Placental pericyte (primary cell): ENCODE data around the gene PARP6. TPM values are rescaled to one million over a fixed set of nuclear protein-coding genes. Genes with fewer than 3 reads are reported as not detected.

ENCODE experiments used
- total RNA-seq: library from RNA; depleted of rRNA; stranded (reverse); fragments of >200 nt; gene quantifications from 2 replicates; pipeline ENCODE4 v1.2.3, GENCODE V29; 2012

The PARP6 gene
- total RNA-seq, result 31.5 and 32.0 TPM in 2 replicates

GRCh38 chr15:72272213-72272996 is at the start of gene PARP6:
Gene PARP6 (minus strand): TSS chr15:72272554. CDS start chr15:72267477, 5,077 bp downstream.

GRCh38 chr15:72319985-72320671 is 47.8 kb upstream of the PARP6 start, which contains the start of gene CELF6:
Gene CELF6 (minus strand): TSS chr15:72320157. CDS start chr15:72319874, 283 bp downstream.

GRCh38 chr15:72231066-72231832 is 41.1 kb downstream of the PARP6 start, which contains the start of gene PKM:
Gene PKM (minus strand): TSS chr15:72231190. CDS start chr15:72219097, 12,093 bp downstream.

GRCh38 chr15:72197460-72198355 is 74.6 kb downstream of the PARP6 start, which contains the start of gene GRAMD2A:
Gene GRAMD2A (minus strand): TSS chr15:72197787.

Other genes starting within 250 kb of the PARP6 start
- gene MYO9A, start 154.4 kb downstream of the PARP6 start, total RNA-seq, result 35.5 and 41.9 TPM in 2 replicates
- 1.1 TPM in 2 replicates for gene SENP8, start 154.2 kb downstream of the PARP6 start, total RNA-seq
- gene GRAMD2A, start 74.8 kb downstream of the PARP6 start, total RNA-seq, result 0.14 and 0.88 TPM in 2 replicates
- 1,680 and 2,649 TPM in 2 replicates for gene PKM, start 41.4 kb downstream of the PARP6 start, total RNA-seq
- gene CELF6, start 47.6 kb upstream of the PARP6 start, total RNA-seq, result under 0.01 and 0.22 TPM in 2 replicates
- gene HEXA, start 103.5 kb upstream of the PARP6 start, total RNA-seq, result 48.5 and 115 TPM in 2 replicates
- gene TMEM202, start 125.8 kb upstream of the PARP6 start, total RNA-seq, result not detected in 2 replicates
- 34.6 and 37.7 TPM in 2 replicates for gene ARIH1, start 201.8 kb upstream of the PARP6 start, total RNA-seq